ENCODE measurements around the gene PLEKHA4.
A peak's percentile ranks its signal among the peaks of the same experiment; 100 is the strongest.
"Not testable (repeated sequence)": the region's sequence is repeated elsewhere in the genome, so short reads cannot be mapped to it uniquely, and the experiment has no call there.

Gene PLEKHA4

GRCh38 chr19:48862827-48863226 is 5.6 kb downstream of the PLEKHA4 start:
- no peak for DNase-seq

DNA sequence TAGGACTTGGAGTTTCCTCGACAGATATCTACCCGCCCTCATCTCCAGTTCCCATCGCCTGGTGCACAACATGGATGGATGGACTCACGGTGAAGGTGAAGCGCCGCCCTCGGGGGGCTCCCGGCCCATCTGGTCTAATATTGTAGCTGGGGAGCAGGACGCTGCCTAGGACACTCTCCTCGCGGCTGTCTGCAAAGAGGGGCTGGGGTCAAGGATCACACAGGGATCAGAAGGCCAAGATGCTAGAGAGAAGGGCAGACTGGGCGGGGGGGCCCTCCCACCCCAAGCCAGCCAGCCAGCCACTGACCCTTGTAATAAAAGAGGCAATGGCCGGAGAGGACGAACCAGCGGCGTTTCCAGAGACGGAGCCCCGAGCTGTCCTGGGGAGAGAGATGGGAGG is 7.1 kb downstream of the PLEKHA4 start:
- DNase-seq: no peak

GRCh38 chr19:48859711-48860572 is 8.5 kb downstream of the PLEKHA4 start:
- peak; percentile 51 for DNase-seq

GRCh38 chr19:48858984-48859710 is 9.3 kb downstream of the PLEKHA4 start:
- no peak for DNase-seq

GRCh38 chr19:48856921-48857320 is 11.5 kb downstream of the PLEKHA4 start:
- DNase-seq: no peak

DNA sequence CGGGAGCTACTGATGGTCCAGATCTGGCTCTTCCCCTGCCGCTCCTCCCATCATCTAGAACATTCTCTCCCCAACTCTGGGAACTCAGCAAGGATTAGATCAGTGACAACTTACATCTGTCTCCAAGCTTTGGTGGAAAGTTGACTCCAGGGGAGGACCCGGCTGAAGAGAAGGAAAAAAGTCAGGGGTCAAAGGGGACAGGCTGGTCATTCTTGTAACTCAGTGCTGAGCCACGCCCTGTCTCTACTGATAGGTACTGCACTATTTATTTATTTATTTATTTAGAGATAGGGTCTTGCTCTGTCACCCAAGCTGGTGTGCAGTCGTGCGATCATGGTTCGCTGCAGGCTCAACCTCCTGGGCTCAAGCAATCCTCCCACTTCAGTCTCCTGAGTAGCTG is 14.3 kb downstream of the PLEKHA4 start:
- no peak for DNase-seq

DNA sequence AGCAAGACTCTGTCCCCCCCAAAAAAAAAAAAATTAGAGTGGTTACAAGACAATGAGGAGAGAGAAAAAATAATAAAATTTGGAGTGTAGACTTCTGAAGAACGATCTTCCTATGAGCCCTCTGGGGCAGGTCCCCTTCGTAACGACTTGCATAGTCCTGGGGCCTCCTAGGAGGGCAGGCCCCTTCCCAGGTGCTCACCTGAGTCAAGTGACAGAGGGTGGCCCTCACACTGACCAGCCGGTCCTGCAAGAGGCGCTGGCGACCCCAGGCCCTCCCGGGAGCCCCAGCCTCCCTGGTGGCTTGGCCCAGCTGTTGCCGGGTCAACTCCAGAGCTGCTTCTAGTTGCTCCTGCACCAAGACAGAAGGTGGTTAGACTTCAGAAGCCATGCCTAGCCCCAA is 14.9 kb downstream of the PLEKHA4 start:
- DNase-seq: no peak

GRCh38 chr19:48852292-48852691 is 16.1 kb downstream of the PLEKHA4 start:
- no peak for DNase-seq

GRCh38 chr19:48846659-48847058 is 21.8 kb downstream of the PLEKHA4 start:
- not testable (repeated sequence) for DNase-seq

DNA sequence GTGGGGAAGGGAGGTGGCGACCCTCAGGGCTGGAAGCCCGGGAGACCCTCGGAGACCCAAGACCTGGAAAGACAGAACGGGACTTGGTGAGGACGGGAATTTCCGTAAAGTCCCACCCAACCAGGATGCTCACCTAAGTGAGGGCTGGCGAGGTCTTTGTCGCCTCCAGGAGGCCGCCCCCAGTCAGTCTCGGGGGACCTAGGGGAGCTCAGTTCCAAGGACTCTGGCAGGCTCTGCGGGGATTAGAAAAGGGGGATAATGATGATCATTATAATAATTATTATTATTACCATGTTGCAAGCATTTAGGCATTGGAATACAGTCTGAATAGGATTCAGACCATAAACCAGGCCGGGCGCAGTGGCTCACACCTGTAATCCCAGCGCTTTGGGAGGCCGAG is 23.0 kb downstream of the PLEKHA4 start:
- DNase-seq: no peak

- no peak for DNase-seq
These were observed 23.9 kb downstream of the PLEKHA4 start for GRCh38 chr19:48844472-48844871.

DNA sequence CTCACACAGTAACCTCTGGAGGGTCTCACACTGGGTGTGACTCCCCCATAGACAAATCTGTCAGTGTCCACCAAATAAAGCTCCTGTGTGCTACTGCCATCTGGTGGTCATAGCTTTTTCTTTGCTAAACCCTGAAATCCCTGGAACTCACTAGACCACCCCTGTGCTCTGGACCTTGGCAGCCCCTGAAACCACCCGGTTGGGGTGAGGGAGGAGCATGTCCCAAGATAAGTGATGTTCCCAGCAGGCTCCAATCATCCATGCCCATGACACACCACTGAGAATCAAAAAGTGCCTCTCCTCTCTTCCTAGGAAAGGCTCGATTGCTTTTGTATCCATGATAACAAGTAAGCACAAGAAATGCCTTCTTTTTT is 25.6 kb downstream of the PLEKHA4 start:
- DNase-seq: peak; percentile 66

DNA sequence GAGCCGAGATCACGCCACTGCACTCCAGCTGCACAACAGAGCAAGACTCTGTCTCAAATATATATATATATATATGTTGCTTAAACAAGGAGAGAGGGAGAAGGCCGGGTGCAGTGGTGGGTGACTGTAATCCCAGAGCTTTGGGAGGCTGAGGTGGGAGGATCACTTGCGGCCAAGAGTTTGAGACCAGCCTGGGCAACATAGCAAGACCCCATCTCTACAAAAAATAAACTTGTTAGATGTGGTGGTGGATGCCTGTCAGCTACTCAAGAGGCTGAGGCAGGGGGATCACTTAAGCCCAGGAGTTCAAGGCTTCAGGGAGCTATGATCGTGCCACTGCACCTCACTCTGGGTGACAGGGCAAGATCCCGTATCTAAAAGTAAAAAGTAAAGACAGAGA is 26.8 kb downstream of the PLEKHA4 start:
- no peak for DNase-seq

DNA sequence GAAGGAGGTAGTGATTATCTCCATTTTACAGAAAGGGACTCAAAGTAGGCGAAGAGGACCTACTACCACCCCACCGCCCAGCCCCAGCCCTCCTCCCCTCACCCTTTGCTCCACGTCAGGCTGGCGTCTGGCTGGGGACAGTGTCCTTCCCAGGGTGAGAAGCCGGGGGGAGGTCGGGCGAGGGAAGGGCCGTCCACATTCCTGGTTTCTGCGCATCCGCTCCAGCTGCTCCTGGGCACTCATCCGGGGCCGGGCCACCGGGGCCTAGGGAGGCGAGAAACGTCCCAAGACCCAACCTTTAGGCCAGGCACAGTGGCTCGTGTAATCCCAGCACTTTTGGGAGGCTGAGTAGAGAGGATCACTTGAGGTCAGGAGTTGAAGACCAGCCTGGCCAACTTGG is 27.4 kb downstream of the PLEKHA4 start:
- no peak for DNase-seq

DNA sequence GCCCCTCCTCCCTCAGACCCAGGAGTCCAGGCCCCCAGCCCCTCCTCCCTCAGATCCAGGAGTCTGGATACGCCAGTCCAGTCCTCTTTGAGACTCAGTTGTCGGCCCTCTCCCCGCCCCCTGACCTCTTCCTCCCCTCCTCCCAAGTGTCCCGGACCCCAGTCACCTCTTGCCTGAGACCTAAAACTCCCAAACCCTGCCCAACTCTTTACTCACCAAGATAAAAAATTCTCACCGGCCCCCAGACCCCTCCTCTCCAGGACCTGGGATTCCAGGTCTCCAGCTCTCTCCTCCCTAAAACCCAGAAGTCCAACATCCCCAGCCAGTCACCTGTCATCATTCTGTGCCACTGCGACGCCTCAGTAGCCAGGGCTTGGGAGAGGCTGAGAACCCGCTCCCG is 30.7 kb downstream of the PLEKHA4 start:
- no peak for DNase-seq

DNA sequence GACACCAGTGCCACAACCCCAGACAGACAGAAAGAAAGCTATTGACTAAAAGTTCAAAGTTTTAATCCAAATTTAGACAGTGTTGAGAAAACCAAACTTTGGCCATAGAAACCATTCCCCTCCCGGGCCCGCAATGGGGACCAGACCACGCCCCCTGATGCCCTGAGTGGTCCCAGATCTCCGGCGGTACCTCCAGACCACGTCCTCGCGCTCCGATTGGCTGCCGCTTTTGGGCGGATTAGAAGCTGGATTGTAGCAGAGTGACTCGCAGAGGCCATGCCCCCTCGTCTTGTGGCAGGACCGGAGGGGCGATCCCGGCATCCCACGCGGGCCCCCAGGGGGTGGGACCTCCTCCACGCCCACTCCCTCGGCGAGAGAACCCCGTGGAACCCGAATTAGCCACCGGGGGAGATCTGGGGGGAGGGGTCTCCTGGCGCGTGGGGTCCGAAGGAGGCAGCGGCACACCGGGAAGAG is 31.3 kb downstream of the PLEKHA4 start:
- DNase-seq: peak; percentile 70

DNA sequence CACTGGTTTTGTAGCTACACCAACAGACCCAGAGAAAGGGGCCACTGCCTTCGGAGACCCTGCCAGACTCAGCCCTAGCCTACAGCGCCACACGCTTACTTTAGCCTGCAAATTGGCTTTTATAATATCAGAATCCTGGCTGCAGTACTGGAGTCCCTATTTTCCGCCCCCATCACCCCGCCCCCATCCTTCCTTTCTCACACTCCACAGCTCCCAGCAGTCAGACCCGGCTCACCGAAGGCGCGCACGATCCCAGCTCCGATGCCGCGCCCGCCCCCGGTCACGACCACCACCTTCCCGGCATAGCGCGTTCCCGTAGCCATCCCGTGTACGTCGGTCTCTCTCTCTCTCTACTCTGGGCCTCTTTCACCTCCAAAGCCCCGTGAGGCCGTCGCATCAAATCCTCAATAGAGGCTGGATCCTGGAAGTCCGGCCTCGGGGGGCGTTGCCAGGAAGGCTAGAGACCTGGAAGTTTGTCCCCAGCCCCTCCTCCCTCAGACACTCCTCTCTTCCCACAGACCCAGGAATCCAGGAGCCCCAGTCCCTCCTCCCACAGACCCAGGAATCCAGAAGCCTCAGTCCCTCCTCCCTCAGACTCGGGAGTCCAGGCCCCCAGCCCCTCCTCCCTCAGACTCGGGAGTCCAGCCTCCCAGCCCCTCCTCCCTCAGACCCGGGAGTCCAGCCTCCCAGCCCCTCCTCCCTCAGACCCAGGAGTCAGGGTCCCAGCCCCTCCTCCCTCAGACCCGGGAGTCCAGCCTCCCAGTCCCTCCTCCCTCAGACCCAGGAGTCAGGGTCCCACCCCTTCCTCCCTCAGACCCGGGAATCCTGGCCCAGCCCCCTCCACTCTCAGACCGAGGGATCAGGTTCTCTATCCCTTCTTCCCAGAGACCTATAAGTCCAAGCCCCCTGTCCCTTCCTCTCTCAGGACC is 32.1 kb downstream of the PLEKHA4 start, which contains the start of gene HSD17B14:
Gene HSD17B14, minus strand, starts transcription at position 403 of the 929 bp plus-strand sequence. Its CDS starts 80 bp downstream, at position 323.
- DNase-seq: no peak

GRCh38 chr19:48835734-48836088 is 32.7 kb downstream of the PLEKHA4 start:
- peak; percentile 94 for DNase-seq

DNA sequence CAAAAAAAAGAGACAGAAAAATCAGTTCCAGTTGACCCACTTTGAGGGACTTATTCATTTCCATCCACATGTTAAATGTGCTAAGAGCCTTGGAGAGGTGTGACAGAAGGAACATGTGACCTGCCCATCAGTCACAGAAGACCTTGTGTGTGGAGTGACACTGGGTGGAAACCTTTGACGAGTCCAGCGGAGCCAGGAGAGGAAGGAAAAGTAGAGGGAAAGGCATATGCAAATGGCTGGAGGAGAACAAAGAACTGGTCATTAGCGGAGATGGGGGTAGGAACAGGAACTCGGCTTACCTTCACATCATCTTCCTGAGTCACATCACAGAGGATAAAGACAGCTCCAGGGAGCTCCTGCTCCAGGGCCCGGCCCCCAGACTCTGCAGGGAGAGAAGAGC is 34.4 kb downstream of the PLEKHA4 start:
- peak; percentile 27 for DNase-seq

- DNase-seq: no peak
These were observed 35.4 kb downstream of the PLEKHA4 start for GRCh38 chr19:48833049-48833448.

- no peak for DNase-seq
These were observed 37.5 kb downstream of the PLEKHA4 start for GRCh38 chr19:48830965-48831364.

GRCh38 chr19:48830088-48830487 is 38.3 kb downstream of the PLEKHA4 start:
- no peak for DNase-seq

GRCh38 chr19:48826606-48827020 is 41.8 kb downstream of the PLEKHA4 start:
- no peak for DNase-seq

All from suppressor macrophage treated with lipopolysaccharide for 4 hours (primary cell).